GM12878 (cell line): ENCODE results near the gene STIL.

ENCODE experiments used
- ATF7 ChIP-seq: fragments of 450-650 bp; IDR thresholded peaks from 2 replicates; pipeline ENCODE4 v1.6.1; 2016; ENCODE audit warnings: low read depth, mild to moderate bottlenecking
- BMI1 ChIP-seq: fragments of 450-650 bp; IDR thresholded peaks from 2 replicates; pipeline ENCODE4 v1.6.1; 2016; ENCODE audit warnings: mild to moderate bottlenecking, moderate library complexity, borderline replicate concordance
- CEBPB ChIP-seq, 2 experiments: fragments of 150-350 bp in 1 of 2; IDR thresholded peaks; 2 replicates each; pipeline ENCODE4 v1.6.1; 2012 to 2014; ENCODE audit warnings: low read depth in 2 of 2, low read length in 2 of 2, borderline replicate concordance in 1 of 2, inconsistent platforms in 1 of 2
- EZH2 ChIP-seq: IDR thresholded peaks from 2 replicates; pipeline ENCODE4 v1.6.1; 2012; ENCODE audit warnings: low read depth, mild to moderate bottlenecking, control low read depth, inconsistent platforms, low read length, borderline replicate concordance; ENCODE audit not compliant: control insufficient read depth
- TF ChIP-seq, protein P1 (sequence below): fragments of 450-650 bp; IDR thresholded peaks from 2 replicates; pipeline ENCODE4 v1.6.1; 2014; ENCODE audit warnings: mild to moderate bottlenecking

DNA sequence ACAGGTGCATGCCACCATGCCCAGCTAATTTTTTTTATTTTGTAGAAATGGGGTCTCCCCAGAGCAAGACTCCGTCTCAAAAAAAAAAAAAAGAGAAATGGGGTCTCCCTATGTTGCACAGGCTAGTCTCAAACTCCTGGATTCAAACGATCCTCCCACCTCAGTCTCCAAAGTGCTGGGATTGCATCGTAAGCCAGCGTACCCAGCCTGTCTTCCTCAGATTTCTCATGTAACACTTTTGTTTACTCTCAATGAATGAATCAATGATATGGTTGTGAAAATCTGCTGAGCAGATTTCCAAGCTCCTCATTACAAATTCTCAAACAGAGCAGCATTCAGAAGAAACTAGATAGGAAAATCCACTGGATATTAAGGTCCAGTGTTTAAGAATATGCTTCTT, 26.3 kb upstream of the STIL start:
- TF ChIP-seq ATF7 (no peak), EZH2 (no peak), CEBPB (IDR thresholded peaks at IDR 0.05; ENCODE audit: borderline replicate concordance in 1 of 2, low read depth in 2 of 2, low read length in 2 of 2) (no peak), BMI1 (no peak)
- TF ChIP-seq, protein P1, sequence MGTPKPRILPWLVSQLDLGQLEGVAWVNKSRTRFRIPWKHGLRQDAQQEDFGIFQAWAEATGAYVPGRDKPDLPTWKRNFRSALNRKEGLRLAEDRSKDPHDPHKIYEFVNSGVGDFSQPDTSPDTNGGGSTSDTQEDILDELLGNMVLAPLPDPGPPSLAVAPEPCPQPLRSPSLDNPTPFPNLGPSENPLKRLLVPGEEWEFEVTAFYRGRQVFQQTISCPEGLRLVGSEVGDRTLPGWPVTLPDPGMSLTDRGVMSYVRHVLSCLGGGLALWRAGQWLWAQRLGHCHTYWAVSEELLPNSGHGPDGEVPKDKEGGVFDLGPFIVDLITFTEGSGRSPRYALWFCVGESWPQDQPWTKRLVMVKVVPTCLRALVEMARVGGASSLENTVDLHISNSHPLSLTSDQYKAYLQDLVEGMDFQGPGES = no peak
